Mesenchymal stem cell (in vitro differentiated cells and primary cell): ENCODE data around the gene FBXL17.
A peak's percentile ranks its signal among the peaks of the same experiment; 100 is the strongest.

Source experiments
- DNase-seq: peaks from one replicate; pipeline ENCODE4 v3.0.0-alpha.2; 2013
- H2AFZ ChIP-seq: one replicate; pipeline ENCODE4 v1.6.1; 2013; ENCODE audit warnings: low read depth, mild to moderate bottlenecking, control low read depth, inconsistent platforms, low read length, moderate library complexity
- H2AK5ac ChIP-seq: 2 replicates; pipeline ENCODE4 v1.6.1; 2013; ENCODE audit warnings: low read length, moderate library complexity, mild to moderate bottlenecking, inconsistent platforms; ENCODE audit not compliant: severe bottlenecking
- H2BK120ac ChIP-seq: one replicate; pipeline ENCODE4 v1.6.1; 2013; ENCODE audit warnings: low read depth, mild to moderate bottlenecking, inconsistent platforms, low read length, moderate library complexity
- H2BK12ac ChIP-seq, 2 experiments: one replicate each; pipeline ENCODE4 v1.6.1; 2013; ENCODE audit warnings: inconsistent platforms in 2 of 2, low read length in 2 of 2, mild to moderate bottlenecking in 2 of 2, moderate library complexity in 2 of 2, control low read depth in 1 of 2
- H2BK15ac ChIP-seq: one replicate; pipeline ENCODE4 v1.6.1; 2013; ENCODE audit warnings: mild to moderate bottlenecking, low read depth, inconsistent platforms; ENCODE audit not compliant: poor library complexity, severe bottlenecking
- H2BK5ac ChIP-seq: 2 replicates; pipeline ENCODE4 v1.6.1; 2013; ENCODE audit warnings: low read depth, mild to moderate bottlenecking, low read length, control low read depth, inconsistent platforms; ENCODE audit not compliant: poor library complexity, severe bottlenecking
- H3K14ac ChIP-seq, 2 experiments: one replicate each; pipeline ENCODE4 v1.6.1; 2013; ENCODE audit warnings: inconsistent platforms in 2 of 2, low read length in 2 of 2, control low read depth in 1 of 2, mild to moderate bottlenecking in 1 of 2, moderate library complexity in 1 of 2
- H3K18ac ChIP-seq, 2 experiments: one replicate each; pipeline ENCODE4 v1.6.1; 2013; ENCODE audit warnings: inconsistent platforms in 2 of 2, low read length in 2 of 2, control low read depth in 1 of 2, low read depth in 1 of 2, mild to moderate bottlenecking in 1 of 2
- H3K23ac ChIP-seq, 2 experiments: one replicate each; pipeline ENCODE4 v1.6.1; 2013; ENCODE audit warnings: inconsistent platforms in 2 of 2, low read length in 2 of 2, mild to moderate bottlenecking in 2 of 2, moderate library complexity in 2 of 2, control low read depth in 1 of 2
- H3K27ac ChIP-seq: 2 replicates; pipeline ENCODE4 v1.5.1; 2013; ENCODE audit warnings: mild to moderate bottlenecking, moderate library complexity, low read length, control low read depth, inconsistent platforms; ENCODE audit not compliant: poor library complexity, severe bottlenecking
- H3K27me3 ChIP-seq, 2 experiments: 2 replicates each; pipeline versions ENCODE4 v1.6.1 to v1.7.0; 2013; ENCODE audit warnings: low read length in 2 of 2, mild to moderate bottlenecking in 2 of 2, moderate library complexity in 2 of 2, control low read depth in 1 of 2, inconsistent platforms in 1 of 2; ENCODE audit not compliant: control insufficient read depth in 1 of 2, insufficient read depth in 1 of 2
- H3K36me3 ChIP-seq, 2 experiments: 2 replicates each; pipeline versions ENCODE4 v1.6.1 to v1.7.0; 2013; ENCODE audit warnings: low read length in 2 of 2, control low read depth in 1 of 2, inconsistent platforms in 1 of 2, low read depth in 1 of 2, mild to moderate bottlenecking in 1 of 2; ENCODE audit not compliant: insufficient read depth in 2 of 2, control insufficient read depth in 1 of 2
- H3K4ac ChIP-seq, 2 experiments: one replicate each; pipeline ENCODE4 v1.6.1; 2013; ENCODE audit warnings: inconsistent platforms in 2 of 2, low read length in 2 of 2, mild to moderate bottlenecking in 2 of 2, moderate library complexity in 2 of 2, control low read depth in 1 of 2, low read depth in 1 of 2
- H3K4me1 ChIP-seq: 2 replicates; pipeline ENCODE4 v1.6.1; 2013; ENCODE audit warnings: low read depth, low read length, control low read depth; ENCODE audit not compliant: control insufficient read depth, insufficient read depth
- H3K4me2 ChIP-seq: 2 replicates; pipeline ENCODE4 v1.6.1; 2013; ENCODE audit warnings: low read length, mild to moderate bottlenecking, inconsistent platforms; ENCODE audit not compliant: poor library complexity, severe bottlenecking
- H3K4me3 ChIP-seq, 2 experiments: 2 replicates each; pipeline versions ENCODE4 v1.5.1 to v1.7.0; 2013; ENCODE audit warnings: low read length in 2 of 2, mild to moderate bottlenecking in 2 of 2, control low read depth in 1 of 2, low read depth in 1 of 2; ENCODE audit not compliant: insufficient read depth in 1 of 2
- H3K79me1 ChIP-seq: replicated peaks from 2 replicates; pipeline ENCODE4 v1.6.1; 2013; ENCODE audit warnings: mild to moderate bottlenecking, control low read depth, low read length, inconsistent platforms; ENCODE audit not compliant: poor library complexity, severe bottlenecking
- H3K9ac ChIP-seq: 2 replicates; pipeline ENCODE4 v1.7.0; 2013; ENCODE audit warnings: mild to moderate bottlenecking, low read length, moderate library complexity
- H3K9me3 ChIP-seq: 2 replicates; pipeline ENCODE4 v1.7.0; 2013; ENCODE audit warnings: mild to moderate bottlenecking, low read length; ENCODE audit not compliant: control insufficient read depth
- H4K8ac ChIP-seq: one replicate; pipeline ENCODE4 v1.6.1; 2013; ENCODE audit warnings: inconsistent platforms, mild to moderate bottlenecking, low read length, moderate library complexity
- H4K91ac ChIP-seq: one replicate; pipeline ENCODE4 v1.6.1; 2013; ENCODE audit warnings: mild to moderate bottlenecking, low read length, inconsistent platforms
- WGBS: methylation state at CpG from one replicate; pipeline ENCODE4 v1.1.7; 2013; ENCODE audit warnings: mixed read lengths; 5-methylcytosine and 5-hydroxymethylcytosine counted together

The FBXL17 gene

DNA sequence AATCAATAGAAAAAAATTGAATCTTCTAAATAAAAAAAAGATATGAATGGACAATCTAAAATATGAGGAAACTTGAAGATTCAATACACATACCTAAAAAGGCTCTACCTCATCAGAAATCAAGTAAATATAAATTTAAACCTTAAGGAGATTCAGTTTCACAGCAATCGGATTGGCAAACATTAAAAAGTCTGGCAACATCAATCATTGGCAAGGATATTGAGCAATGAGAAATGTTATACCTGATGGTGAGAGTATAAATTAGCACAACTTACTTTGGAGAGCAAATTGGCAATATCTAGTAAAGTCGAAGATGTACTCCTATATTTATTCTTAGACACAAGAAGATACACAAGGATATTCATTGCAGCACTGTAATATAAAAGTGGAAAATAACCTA, 436.8 kb downstream of the FBXL17 start:
- H2AK5ac ChIP-seq, result no peak overlapping the region
- H2AFZ ChIP-seq, result no peak overlapping the region
- no peak overlapping the region for H3K27ac ChIP-seq
- no peak overlapping the region for H3K4ac ChIP-seq
- H2BK120ac ChIP-seq, result no peak overlapping the region
- no CpG with 5 or more reads among the region's 2 CpGs for WGBS
- no peaks in the 10 kb centered on the region for H3K9me3 ChIP-seq
- H3K23ac ChIP-seq, result no peak overlapping the region
- H4K91ac ChIP-seq, result no peak overlapping the region
- no peak overlapping the region for H2BK5ac ChIP-seq
- H3K4me3 ChIP-seq, result no peak overlapping the region
- H4K8ac ChIP-seq, result no peak overlapping the region
- no peak overlapping the region for H3K4me2 ChIP-seq
- no peaks in the 10 kb centered on the region for H3K27me3 ChIP-seq
- no peak overlapping the region for H3K18ac ChIP-seq
- H2BK15ac ChIP-seq, result no peak overlapping the region
- no peaks in the 10 kb centered on the region for H3K36me3 ChIP-seq
- H3K4me1 ChIP-seq, result no peaks in the 10 kb centered on the region
- no peaks in the 10 kb centered on the region for H3K79me1 ChIP-seq
- H2BK12ac ChIP-seq, result no peak overlapping the region
- no peak overlapping the region for H3K9ac ChIP-seq
- no peak overlapping the region for H3K14ac ChIP-seq
- no peak for DNase-seq

DNA sequence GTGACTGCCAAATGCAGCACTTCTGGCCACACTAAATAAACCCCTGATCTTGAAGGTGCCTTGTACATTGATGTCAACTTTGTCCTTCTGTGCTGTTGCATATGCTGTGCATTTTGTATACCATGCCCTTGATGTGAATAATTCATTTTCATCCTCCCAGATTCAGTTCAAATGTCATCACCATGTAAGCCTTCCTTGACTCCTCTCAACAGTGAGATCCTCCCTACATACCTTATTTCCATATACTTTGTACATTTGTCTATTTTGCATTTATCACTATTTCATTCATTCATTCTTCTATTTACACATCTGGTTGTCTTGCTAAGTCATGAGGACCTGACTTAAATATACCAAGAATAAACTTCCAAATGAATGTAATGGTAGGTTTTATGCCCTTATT, 438.0 kb downstream of the FBXL17 start:
- Histone ChIP-seq H3K27ac (no peak overlapping the region), H2BK12ac (no peak overlapping the region), H3K27me3 (no peaks in the 10 kb centered on the region), H3K14ac (no peak overlapping the region), H2BK5ac (no peak overlapping the region), H3K9me3 (no peaks in the 10 kb centered on the region), H2BK120ac (no peak overlapping the region), H3K9ac (no peak overlapping the region), H2AFZ (no peak overlapping the region), H2BK15ac (no peak overlapping the region), H3K23ac (no peak overlapping the region), H4K8ac (no peak overlapping the region), H3K18ac (no peak overlapping the region), H3K4me2 (no peak overlapping the region), H3K4ac (no peak overlapping the region), H4K91ac (no peak overlapping the region), H2AK5ac (no peak overlapping the region), H3K36me3 (no peaks in the 10 kb centered on the region), H3K79me1 (no peaks in the 10 kb centered on the region), H3K4me1 (no peaks in the 10 kb centered on the region), H3K4me3 (no peak overlapping the region)
- no peak for DNase-seq

DNA sequence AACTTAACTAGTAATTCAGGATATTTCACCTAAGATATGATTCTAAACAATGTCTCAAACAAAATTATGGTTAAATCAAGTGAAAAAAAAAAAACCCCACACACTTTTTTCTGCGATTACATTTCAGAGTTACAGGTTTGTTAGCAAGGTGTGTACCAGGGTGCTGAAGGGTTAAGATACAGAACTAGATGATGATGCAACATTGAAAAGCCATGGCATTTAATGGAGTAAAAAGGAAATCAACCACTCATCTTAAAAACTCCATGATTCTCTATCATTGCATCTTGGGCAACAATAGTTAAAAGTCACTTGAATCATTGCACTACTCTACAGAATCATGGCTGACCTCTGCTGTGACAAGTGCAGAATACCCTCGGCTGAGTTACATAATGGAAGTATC, 440.9 kb downstream of the FBXL17 start:
- no peak for DNase-seq
- no peak overlapping the region for H2BK120ac ChIP-seq
- H2AK5ac ChIP-seq, result no peak overlapping the region
- no peak overlapping the region for H4K8ac ChIP-seq
- no peak overlapping the region for H2BK15ac ChIP-seq
- H3K4me2 ChIP-seq, result no peak overlapping the region
- no peak overlapping the region for H4K91ac ChIP-seq
- H3K9me3 ChIP-seq, result no peaks in the 10 kb centered on the region
- H3K27ac ChIP-seq, result no peak overlapping the region
- H3K4me1 ChIP-seq, result no peaks in the 10 kb centered on the region
- no peak overlapping the region for H3K9ac ChIP-seq
- H2BK5ac ChIP-seq, result no peak overlapping the region
- H3K23ac ChIP-seq, result no peak overlapping the region
- no peak overlapping the region for H3K18ac ChIP-seq
- H2BK12ac ChIP-seq, result no peak overlapping the region
- no peak overlapping the region for H3K14ac ChIP-seq
- H3K4ac ChIP-seq, result no peak overlapping the region
- 87% methylated on average over 1 of the region's 2 CpGs for WGBS
- H3K36me3 ChIP-seq, result no peaks in the 10 kb centered on the region
- H3K27me3 ChIP-seq, result no peaks in the 10 kb centered on the region
- no peaks in the 10 kb centered on the region for H3K79me1 ChIP-seq
- H2AFZ ChIP-seq, result no peak overlapping the region
- no peak overlapping the region for H3K4me3 ChIP-seq

DNA sequence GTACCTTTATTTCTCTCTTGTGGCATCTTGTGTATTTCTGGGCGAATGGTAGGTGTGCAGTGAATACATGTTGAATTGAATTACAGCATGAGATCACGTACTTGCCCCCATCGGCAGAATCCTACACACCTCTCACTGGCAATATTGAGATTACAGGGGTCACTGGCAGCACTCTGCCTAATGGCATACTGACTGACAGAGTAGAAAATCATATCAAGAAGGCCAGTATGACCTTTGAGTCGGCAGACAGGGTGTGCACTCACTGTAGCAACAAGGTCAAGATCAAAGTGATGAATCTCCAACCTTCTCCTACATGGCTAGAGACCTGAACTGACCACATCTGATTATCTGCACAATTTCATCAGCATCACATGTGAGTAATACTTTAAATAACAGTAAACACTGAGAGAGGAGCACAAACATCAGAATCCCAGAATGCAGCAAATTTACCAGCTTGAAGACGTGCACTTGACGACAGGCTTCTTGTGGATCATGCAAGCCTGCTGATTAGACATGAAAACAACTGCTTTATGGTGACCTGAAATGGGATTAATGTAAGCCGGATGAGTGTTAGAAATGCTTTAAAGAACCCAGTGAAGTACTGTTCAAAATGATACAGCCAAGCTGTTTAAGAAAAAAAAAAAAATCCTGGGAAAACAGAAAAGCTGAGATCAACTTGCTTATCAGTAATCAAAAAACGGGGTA, 444.1 kb downstream of the FBXL17 start:
- no peak overlapping the region for H4K91ac ChIP-seq
- no peak overlapping the region for H2AK5ac ChIP-seq
- no peaks in the 10 kb centered on the region for H3K9me3 ChIP-seq
- H3K4me2 ChIP-seq, result no peak overlapping the region
- H3K14ac ChIP-seq, result no peak overlapping the region
- H3K79me1 ChIP-seq, result no peaks in the 10 kb centered on the region
- H3K9ac ChIP-seq, result no peak overlapping the region
- no peak overlapping the region for H3K18ac ChIP-seq
- DNase-seq, result peak; percentile 37
- H4K8ac ChIP-seq, result no peak overlapping the region
- no peak overlapping the region for H3K4me3 ChIP-seq
- no peak overlapping the region for H2BK5ac ChIP-seq
- H2BK12ac ChIP-seq, result peak overlapping the region in 1 of 2 experiments; percentile 10
- no peaks in the 10 kb centered on the region for H3K27me3 ChIP-seq
- no peak overlapping the region for H3K4ac ChIP-seq
- no peak overlapping the region for H2AFZ ChIP-seq
- H3K36me3 ChIP-seq, result no peaks in the 10 kb centered on the region
- no peaks in the 10 kb centered on the region for H3K4me1 ChIP-seq
- no peak overlapping the region for H2BK15ac ChIP-seq
- H3K27ac ChIP-seq, result no peak overlapping the region
- 90% methylated on average over 8 of the region's 8 CpGs for WGBS
- no peak overlapping the region for H3K23ac ChIP-seq
- H2BK120ac ChIP-seq, result no peak overlapping the region
